GM12878 (cell line): ENCODE measurements around the gene LGI4. TPM values are rescaled to one million over a fixed set of nuclear protein-coding genes. Genes with fewer than 3 reads are reported as not detected.

ENCODE experiments used
- ATAC-seq: fragments of 200-7000 bp; cut with Tn5 transposase; 3 replicates; pipeline ENCODE4 v1.9.1; 2020; ENCODE audit warnings: mild to moderate bottlenecking, moderate library complexity
- BruUV-seq: library from RNA; stranded (reverse); fragments of 400-500 nt; replicated peaks from 2 replicates; lab custom pipeline; 2021; lab: Mats Ljungman, UMichigan
- CTCF ChIA-PET: fragments of 300-600 bp; sonication (Branson Sonifier 250); formaldehyde crosslinking; extraction: SDS; loops from one replicate; lab custom pipeline; 2021; ENCODE audit warnings: inconsistent platforms; lab: Yijun Ruan, JAX
- POLR2A ChIA-PET: fragments of 350-600 bp; formaldehyde crosslinking; extraction: SDS; loops from one replicate; lab custom pipeline; 2021; ENCODE audit warnings: inconsistent platforms; lab: Charles Lee
- RAD21 ChIA-PET: fragments of 300-600 bp; sonication (Branson Sonifier 250); formaldehyde crosslinking; loops from one replicate; lab custom pipeline; 2023; ENCODE audit warnings: antibody characterized with exemption; ENCODE audit not compliant: unreplicated experiment; lab: Charles Lee
- SMC1A ChIA-PET: fragments of 300-600 bp; sonication (Branson Sonifier 250); formaldehyde crosslinking; loops from one replicate; lab custom pipeline; 2023; ENCODE audit not compliant: unreplicated experiment, uncharacterized antibody; lab: Charles Lee
- DNase-seq: peaks from one replicate; pipeline ENCODE4 v3.0.0-alpha.2; 2011; ENCODE audit warnings: low read depth, low spot score
- FAIRE-seq: peaks from 3 replicates; lab custom pipeline; 2011; peaks lifted over from hg19 to GRCh38; lab: Jason Lieb, UNC
- H2AFZ ChIP-seq: 2 replicates; pipeline ENCODE4 v1.6.0; 2011; ENCODE audit warnings: low read depth, low read length, control low read depth; ENCODE audit not compliant: control insufficient read depth
- H3K27ac ChIP-seq: 2 replicates; pipeline ENCODE4 v1.5.1; 2011; ENCODE audit warnings: control low read depth; ENCODE audit not compliant: control insufficient read depth, insufficient read depth
- H3K27me3 ChIP-seq, 2 experiments: replicated peaks in 1 of 2; 2 replicates each; pipeline versions ENCODE4 v1.6.0 to v1.6.1; 2011; ENCODE audit warnings: low read length in 1 of 2; ENCODE audit not compliant: control insufficient read depth in 2 of 2, insufficient read depth in 2 of 2
- H3K36me3 ChIP-seq, 2 experiments: 2 replicates each; pipeline ENCODE4 v1.5.1; 2011; ENCODE audit warnings: low read length in 1 of 2; ENCODE audit not compliant: control insufficient read depth in 2 of 2, insufficient read depth in 2 of 2
- H3K4me1 ChIP-seq: 2 replicates; pipeline ENCODE4 v1.6.1; 2011; ENCODE audit warnings: mild to moderate bottlenecking, low read length, moderate library complexity, mixed read lengths; ENCODE audit not compliant: control insufficient read depth, insufficient read depth
- H3K4me2 ChIP-seq: 2 replicates; pipeline ENCODE4 v1.6.0; 2011; ENCODE audit warnings: control low read depth; ENCODE audit not compliant: control insufficient read depth, insufficient read depth
- H3K4me3 ChIP-seq: fragments of 200-600 bp; sonication (generic); 2 replicates; pipeline ENCODE4 v1.5.1; 2016
- H3K79me2 ChIP-seq: 2 replicates; pipeline ENCODE4 v1.6.0; 2011; ENCODE audit warnings: low read length; ENCODE audit not compliant: control insufficient read depth, insufficient read depth
- H3K9ac ChIP-seq: 2 replicates; pipeline ENCODE4 v1.8.0; 2011; ENCODE audit warnings: low read length, control low read depth, mixed read lengths; ENCODE audit not compliant: control insufficient read depth, insufficient read depth
- H3K9me3 ChIP-seq: replicated peaks from 3 replicates; pipeline ENCODE4 v1.5.1; 2011; ENCODE audit warnings: mild to moderate bottlenecking, low read length; ENCODE audit not compliant: control insufficient read depth, insufficient read depth
- H4K20me1 ChIP-seq: 2 replicates; pipeline ENCODE4 v1.6.0; 2011; ENCODE audit not compliant: control insufficient read depth, insufficient read depth
- ESRRA ChIP-seq: IDR thresholded peaks from 2 replicates; pipeline ENCODE4 v1.6.1; 2012; ENCODE audit warnings: mild to moderate bottlenecking, low read length, improper control_type of control experiment
- HDAC6 ChIP-seq: fragments of 200-600 bp; sonication (generic); IDR thresholded peaks from one replicate; pipeline ENCODE4 v1.8.0; 2017; ENCODE audit warnings: antibody characterized with exemption; ENCODE audit not compliant: unreplicated experiment
- MLLT1 ChIP-seq: fragments of 450-650 bp; IDR thresholded peaks from 2 replicates; pipeline ENCODE4 v1.6.1; 2016; ENCODE audit warnings: mild to moderate bottlenecking
- RAD21 ChIP-seq: IDR thresholded peaks from 2 replicates; pipeline ENCODE4 v1.6.1; 2011; ENCODE audit warnings: mild to moderate bottlenecking, low read depth, low read length, moderate library complexity; ENCODE audit not compliant: insufficient read depth
- SMARCA5 ChIP-seq: fragments of 450-650 bp; IDR thresholded peaks from 2 replicates; pipeline ENCODE4 v1.6.1; 2017; ENCODE audit warnings: mild to moderate bottlenecking
- USF2 ChIP-seq: IDR thresholded peaks from 2 replicates; pipeline ENCODE4 v1.6.1; 2011; ENCODE audit warnings: low read depth, low read length, improper control_type of control experiment, borderline replicate concordance
- WGBS: methylation state at CpG from one replicate; pipeline ENCODE4 v1.1.6; 2016; ENCODE audit warnings: low lambda C conversion rate; ENCODE audit not compliant: insufficient replicate concordance, insufficient coverage; ENCODE audit errors: missing lambda C conversion rate; 5-methylcytosine and 5-hydroxymethylcytosine counted together
- in situ Hi-C: fragments of 300-500 bp; cut with MboI; formaldehyde crosslinking; loops from 9 replicates; pipeline ENCODE4 v1.14.3; 2018; ENCODE audit warnings: mixed read lengths
- intact Hi-C: fragments of 100-400 bp; cut with micrococcal nuclease; formaldehyde crosslinking; loops from one replicate; pipeline ENCODE4 v1.14.2; 2022; ENCODE audit not compliant: unreplicated experiment
- polyA plus RNA-seq, 11 experiments: library from polyadenylated mRNA; depleted of rRNA in 4 of 11; unstranded in 6 of 11; stranded (reverse) in 5 of 11; fragments of >200 nt; fragmentation: Nextera tagmentation in 4 of 11; fragmentation: Illumina TruSeq in 1 of 11; extraction: Ambion mirVana in 4 of 11; extraction: Trizol in 1 of 11; gene quantifications; 1 replicate in 1 of 11; 2 replicates in 10 of 11; pipeline versions ENCODE4 v1.2.1 to v1.2.3, GENCODE V29; 2011 to 2016; ENCODE audit warnings: inconsistent platforms in 2 of 11, missing spikeins in 2 of 11, low read depth in 1 of 11
- total RNA-seq, 4 experiments: library from RNA; depleted of rRNA in 3 of 4; stranded (reverse); fragments of >200 nt in 3 of 4; fragmentation: Illumina TruSeq in 1 of 4; extraction: Trizol in 1 of 4; gene quantifications; 2 replicates each; pipeline versions ENCODE4 v1.2.1 to v1.2.3, GENCODE V29; 2013 to 2021

LGI4 gene
- total and polyA plus RNA-seq, 10 of the 15 experiments (the other 5 are each of a cell fraction or from before 2014, with no cell fraction given): 0.11 TPM; not detected in 9

GRCh38 chr19:35150445-35150844 is 15.6 kb upstream of the LGI4 start:
- SMC1A ChIA-PET: no interaction called here
- no peak for FAIRE-seq

More at GRCh38 chr19:35150445-35150844, 15.6 kb upstream of the LGI4 start:
- H3K27me3 ChIP-seq: peaks cover 0 to 3% of the 10 kb centered on the region in 2 experiments; a peak in 1 of 4 replicates
- CTCF ChIA-PET: interaction anchor here (1.0 kb wide), 1 partner anchor 9 kb away, joined by 7 read pairs; no protein-coding TSS in a partner anchor
- H3K9ac ChIP-seq: no peak overlapping the region
- H3K79me2 ChIP-seq: peaks cover 9% of the 10 kb centered on the region
- H3K9me3 ChIP-seq: no peaks in the 10 kb centered on the region
- H2AFZ ChIP-seq: no peak overlapping the region
- H3K27ac ChIP-seq: no peak overlapping the region
- intact Hi-C loops: no loop called here
- DNase-seq (no peak), ATAC-seq (no peak)
- no peaks in the 10 kb centered on the region for H4K20me1 ChIP-seq
- RAD21 ChIA-PET: no interaction called here
- H3K4me3 ChIP-seq: no peak overlapping the region
- no peaks in the 10 kb centered on the region; the same call in 1 of the 2 replicates for H3K4me1 ChIP-seq
- POLR2A ChIA-PET: interaction anchor here (1.1 kb wide), 1 partner anchor 9 kb away, joined by 4 read pairs; no protein-coding TSS in a partner anchor
- 18% methylated on average over 2 of the region's 2 CpGs for WGBS
- H3K4me2 ChIP-seq: no peak overlapping the region
- TF ChIP-seq HDAC6: no peak
- no peak for TF ChIP-seq RAD21
- TF ChIP-seq SMARCA5: no peak
- no peak for TF ChIP-seq ESRRA
- no peak for TF ChIP-seq USF2
- no peak for TF ChIP-seq MLLT1
- in situ Hi-C loops: no loop called here
- BruUV-seq: no TSS peak
- H3K36me3 ChIP-seq: no peaks in the 10 kb centered on the region
